H9 (cell line): ENCODE data around the gene KCND2. TPM values are rescaled to one million over a fixed set of nuclear protein-coding genes. Genes with fewer than 3 reads are reported as not detected.

ENCODE experiments used
- DNase-seq: peaks from one replicate; pipeline ENCODE4 v3.0.0-alpha.2; 2017
- H2AFZ ChIP-seq: one replicate; pipeline ENCODE4 v1.6.1; 2013; ENCODE audit warnings: mild to moderate bottlenecking, low read length, control low read depth, moderate library complexity
- H2AK5ac ChIP-seq: 2 replicates; pipeline ENCODE4 v1.6.1; 2013; ENCODE audit warnings: low read length, control low read depth, mixed read lengths; ENCODE audit not compliant: insufficient read length
- H2BK120ac ChIP-seq: one replicate; pipeline ENCODE4 v1.6.1; 2013; ENCODE audit warnings: low read depth, mild to moderate bottlenecking, low read length, control low read depth, inconsistent platforms; ENCODE audit not compliant: poor library complexity, severe bottlenecking
- H2BK12ac ChIP-seq: 2 replicates; pipeline ENCODE4 v1.6.1; 2013; ENCODE audit warnings: low read length, control low read depth, mixed read lengths, low read depth; ENCODE audit not compliant: insufficient read length
- H2BK15ac ChIP-seq: 2 replicates; pipeline ENCODE4 v1.6.1; 2013; ENCODE audit warnings: low read depth, low read length, control low read depth
- H2BK20ac ChIP-seq: one replicate; pipeline ENCODE4 v1.6.1; 2013; ENCODE audit warnings: low read depth, mild to moderate bottlenecking, low read length, control low read depth, inconsistent platforms; ENCODE audit not compliant: poor library complexity, severe bottlenecking
- H2BK5ac ChIP-seq: 2 replicates; pipeline ENCODE4 v1.6.1; 2013; ENCODE audit warnings: low read length, control low read depth, mixed read lengths; ENCODE audit not compliant: insufficient read length
- H3K14ac ChIP-seq: 2 replicates; pipeline ENCODE4 v1.6.1; 2013; ENCODE audit warnings: low read length, control low read depth; ENCODE audit not compliant: insufficient read depth
- H3K18ac ChIP-seq: 2 replicates; pipeline ENCODE4 v1.6.1; 2013; ENCODE audit warnings: low read depth, mild to moderate bottlenecking, mixed read lengths, low read length, control low read depth; ENCODE audit not compliant: insufficient read length
- H3K23ac ChIP-seq: 2 replicates; pipeline ENCODE4 v1.6.1; 2013; ENCODE audit warnings: low read length, control low read depth, mixed read lengths, low read depth; ENCODE audit not compliant: insufficient read length
- H3K23me2 ChIP-seq: 2 replicates; pipeline ENCODE4 v1.6.1; 2013; ENCODE audit warnings: low read depth, mild to moderate bottlenecking, mixed read lengths, low read length, control low read depth; ENCODE audit not compliant: insufficient read length, poor library complexity, severe bottlenecking
- H3K27ac ChIP-seq: 2 replicates; pipeline ENCODE4 v1.5.1; 2013; ENCODE audit warnings: low read length, control low read depth, mixed read lengths, low read depth; ENCODE audit not compliant: insufficient read length
- H3K27me3 ChIP-seq: 2 replicates; pipeline ENCODE4 v1.6.1; 2013; ENCODE audit warnings: low read length, control low read depth, inconsistent platforms; ENCODE audit not compliant: insufficient read depth
- H3K4ac ChIP-seq: 2 replicates; pipeline ENCODE4 v1.6.1; 2013; ENCODE audit warnings: low read depth, mild to moderate bottlenecking, control low read depth, inconsistent platforms, low read length, moderate library complexity
- H3K4me1 ChIP-seq: 2 replicates; pipeline ENCODE4 v1.6.1; 2013; ENCODE audit warnings: low read length, control low read depth, inconsistent platforms; ENCODE audit not compliant: insufficient read depth
- H3K4me2 ChIP-seq: 2 replicates; pipeline ENCODE4 v1.6.1; 2013; ENCODE audit warnings: low read length, control low read depth, mixed read lengths; ENCODE audit not compliant: insufficient read length, insufficient read depth
- H3K56ac ChIP-seq: 2 replicates; pipeline ENCODE4 v1.6.1; 2013; ENCODE audit warnings: low read depth, mild to moderate bottlenecking, mixed read lengths, low read length, control low read depth; ENCODE audit not compliant: insufficient read length
- H3K79me1 ChIP-seq: 2 replicates; pipeline ENCODE4 v1.6.1; 2013; ENCODE audit warnings: low read depth, mild to moderate bottlenecking, moderate library complexity, low read length, control low read depth, inconsistent platforms; ENCODE audit not compliant: insufficient read depth, poor library complexity, severe bottlenecking
- H3K79me2 ChIP-seq: 2 replicates; pipeline ENCODE4 v1.6.1; 2013; ENCODE audit warnings: low read length, control low read depth, inconsistent platforms; ENCODE audit not compliant: insufficient read depth
- H3K9ac ChIP-seq: 2 replicates; pipeline ENCODE4 v1.6.1; 2013; ENCODE audit warnings: low read length, control low read depth, mixed read lengths; ENCODE audit not compliant: insufficient read length; ENCODE audit errors: extremely low read depth
- H3K9me3 ChIP-seq: one replicate; pipeline ENCODE4 v1.6.1; 2013; ENCODE audit warnings: low read depth, low read length, inconsistent platforms; ENCODE audit not compliant: control insufficient read depth
- H3T11ph ChIP-seq: one replicate; pipeline ENCODE4 v1.6.1; 2013; ENCODE audit warnings: mild to moderate bottlenecking, low read length, control low read depth, inconsistent platforms
- H4K20me1 ChIP-seq: one replicate; pipeline ENCODE4 v1.6.1; 2013; ENCODE audit not compliant: control insufficient read depth, insufficient read length, insufficient read depth
- H4K5ac ChIP-seq: 2 replicates; pipeline ENCODE4 v1.6.1; 2013; ENCODE audit warnings: low read depth, mild to moderate bottlenecking, mixed read lengths, low read length, control low read depth; ENCODE audit not compliant: insufficient read length
- H4K8ac ChIP-seq: replicated peaks from 2 replicates; pipeline ENCODE4 v1.6.1; 2013; ENCODE audit warnings: low read length, control low read depth, mixed read lengths, low read depth; ENCODE audit not compliant: insufficient read length
- H4K91ac ChIP-seq: 2 replicates; pipeline ENCODE4 v1.6.1; 2013; ENCODE audit warnings: low read depth, mild to moderate bottlenecking, moderate library complexity, mixed read lengths, low read length, control low read depth; ENCODE audit not compliant: insufficient read length
- H3K27ac Mint-ChIP-seq, 3 experiments: 2 replicates in 2 of 3; 3 replicates in 1 of 3; pipeline ENCODE4 v1.8.0; 2020 to 2021; ENCODE audit warnings: mixed read lengths in 3 of 3, mild to moderate bottlenecking in 1 of 3, moderate library complexity in 1 of 3
- H3K27me3 Mint-ChIP-seq: 2 replicates; pipeline ENCODE4 v1.8.0; 2021; ENCODE audit warnings: low read depth, mild to moderate bottlenecking, moderate library complexity, mixed read lengths
- H3K36me3 Mint-ChIP-seq, 3 experiments: 2 replicates in 2 of 3; 3 replicates in 1 of 3; pipeline ENCODE4 v1.8.0; 2020 to 2021; ENCODE audit warnings: low read depth in 3 of 3, mixed read lengths in 3 of 3; ENCODE audit not compliant: insufficient read depth in 1 of 3
- H3K4me1 Mint-ChIP-seq, 2 experiments: 2 replicates each; pipeline ENCODE4 v1.8.0; 2020; ENCODE audit warnings: mixed read lengths in 2 of 2
- H3K4me3 Mint-ChIP-seq, 2 experiments: 2 replicates in 1 of 2; 3 replicates in 1 of 2; pipeline ENCODE4 v1.8.0; 2020 to 2021; ENCODE audit warnings: mild to moderate bottlenecking in 2 of 2, mixed read lengths in 2 of 2, moderate library complexity in 1 of 2
- H3K9me3 Mint-ChIP-seq, 2 experiments: 2 replicates in 1 of 2; 3 replicates in 1 of 2; pipeline ENCODE4 v1.8.0; 2020; ENCODE audit warnings: mild to moderate bottlenecking in 2 of 2, mixed read lengths in 2 of 2, moderate library complexity in 1 of 2
- CTCF ChIP-seq: fragments of 200-600 bp; sonication (generic); conservative IDR thresholded peaks from 3 replicates; pipeline ENCODE4 v1.8.0; 2021; ENCODE audit warnings: antibody characterized with exemption, mild to moderate bottlenecking
- WGBS: extraction: QIAGEN DNeasy Blood & Tissue Kit; methylation state at CpG from one replicate; pipeline ENCODE4 v1.1.7; 2013; ENCODE audit warnings: missing lambda C conversion rate, low lambda C conversion rate, mixed read lengths; ENCODE audit not compliant: insufficient read length; ENCODE audit errors: extremely low coverage; 5-methylcytosine and 5-hydroxymethylcytosine counted together
- total RNA-seq: library from RNA; stranded (reverse); gene quantifications from 2 replicates; pipeline ENCODE4 v1.2.1, GENCODE V29; 2021

Gene KCND2
- total RNA-seq, 1 experiment from 2014 or later = 6.4 TPM

- H3K4me1 Mint-ChIP-seq = peaks cover 34 to 41% of the 10 kb centered on the region in 2 experiments
- Histone ChIP-seq H3K18ac (no peak overlapping the region), H4K8ac (no peak overlapping the region), H2BK12ac (no peak overlapping the region), H3K14ac (no peak overlapping the region), H3K79me2 (no peaks in the 10 kb centered on the region; the same call in 1 of the 2 replicates), H3K4me2 (peak overlapping the region; percentile 84), H3K23ac (no peak overlapping the region), H2BK5ac (no peak overlapping the region), H2BK120ac (no peak overlapping the region), H4K5ac (no peak overlapping the region), H3K79me1 (no peaks in the 10 kb centered on the region), H4K20me1 (no peaks in the 10 kb centered on the region), H3K56ac (no peak overlapping the region), H3K4me1 (no peaks in the 10 kb centered on the region), H3K9ac (peak overlapping the region; percentile 8), H3K27me3 (no peaks in the 10 kb centered on the region; the same call in 1 of the 2 replicates), H2AFZ (peak overlapping the region; percentile 76), H3K27ac (no peak overlapping the region), H2BK15ac (no peak overlapping the region), H3K23me2 (peaks cover 12% of the 10 kb centered on the region), H3T11ph (no peak overlapping the region), H4K91ac (no peak overlapping the region), H2BK20ac (no peak overlapping the region), H2AK5ac (no peak overlapping the region), H3K9me3 (no peaks in the 10 kb centered on the region), H3K4ac (no peak overlapping the region)
- peak overlapping the region; percentile 96 for H3K4me3 Mint-ChIP-seq
- DNase-seq = peak; percentile 56
- H3K9me3 Mint-ChIP-seq = no peaks in the 10 kb centered on the region; a peak in 2 of 5 replicates
- peaks cover 22% of the 10 kb centered on the region for H3K27me3 Mint-ChIP-seq
- H3K27ac Mint-ChIP-seq = no peak overlapping the region
- peak; percentile 80 for TF ChIP-seq CTCF
- no CpG with 5 or more reads among the region's 17 CpGs for WGBS
- peaks cover 9 to 11% (median 9%) of the 10 kb centered on the region in 3 experiments for H3K36me3 Mint-ChIP-seq
These were observed 714 bp upstream of the KCND2 start for GRCh38 chr7:120272261-120272660.
